Kidney glomerular epithelial cell (primary cell): ENCODE results near the gene NADSYN1.

Source experiments
- DNase-seq: peaks from one replicate; lab custom pipeline; 2025; lab: John Stamatoyannopoulos, UW

The NADSYN1 gene

DNA sequence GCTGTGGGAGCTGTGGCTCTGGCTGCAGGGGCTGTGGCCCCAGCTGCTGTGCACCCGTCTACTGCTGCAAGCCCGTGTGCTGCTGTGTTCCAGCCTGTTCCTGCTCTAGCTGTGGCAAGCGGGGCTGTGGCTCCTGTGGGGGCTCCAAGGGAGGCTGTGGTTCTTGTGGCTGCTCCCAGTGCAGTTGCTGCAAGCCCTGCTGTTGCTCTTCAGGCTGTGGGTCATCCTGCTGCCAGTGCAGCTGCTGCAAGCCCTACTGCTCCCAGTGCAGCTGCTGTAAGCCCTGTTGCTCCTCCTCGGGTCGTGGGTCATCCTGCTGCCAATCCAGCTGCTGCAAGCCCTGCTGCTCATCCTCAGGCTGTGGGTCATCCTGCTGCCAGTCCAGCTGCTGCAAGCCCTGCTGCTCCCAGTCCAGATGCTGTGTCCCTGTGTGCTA lies 95.7 kb downstream of the NADSYN1 start:
- no peak for DNase-seq
